HG02588 (cell line): ENCODE results near the gene CDK18.

Source experiments
- ATAC-seq: cut with Tn5 transposase; IDR thresholded peaks from one replicate; pipeline ENCODE4 v1.9.1; 2021; ENCODE audit warnings: mild to moderate bottlenecking, moderate library complexity; ENCODE audit not compliant: unreplicated experiment

The CDK18 gene

DNA sequence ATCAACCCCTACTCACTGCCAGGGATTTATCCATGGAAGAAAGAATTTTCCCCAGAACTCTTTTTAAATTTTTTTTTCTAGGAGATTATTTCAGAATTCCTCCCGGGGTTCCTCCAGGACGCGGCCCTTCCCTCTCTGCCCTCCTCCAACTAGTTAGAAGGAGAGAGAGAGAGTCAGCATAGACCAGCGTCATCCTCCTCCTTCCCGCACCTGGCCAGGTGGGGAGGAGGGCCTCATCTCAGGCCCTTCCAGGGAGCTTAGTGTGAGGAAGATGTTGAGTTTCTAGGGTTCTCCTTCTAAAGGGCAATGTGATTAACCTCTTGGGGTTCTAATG, 63.6 kb downstream of the CDK18 start:
- ATAC-seq = no peak

GRCh38 chr1:205568469-205569361, 64.2 kb downstream of the CDK18 start:
- ATAC-seq = no peak

DNA sequence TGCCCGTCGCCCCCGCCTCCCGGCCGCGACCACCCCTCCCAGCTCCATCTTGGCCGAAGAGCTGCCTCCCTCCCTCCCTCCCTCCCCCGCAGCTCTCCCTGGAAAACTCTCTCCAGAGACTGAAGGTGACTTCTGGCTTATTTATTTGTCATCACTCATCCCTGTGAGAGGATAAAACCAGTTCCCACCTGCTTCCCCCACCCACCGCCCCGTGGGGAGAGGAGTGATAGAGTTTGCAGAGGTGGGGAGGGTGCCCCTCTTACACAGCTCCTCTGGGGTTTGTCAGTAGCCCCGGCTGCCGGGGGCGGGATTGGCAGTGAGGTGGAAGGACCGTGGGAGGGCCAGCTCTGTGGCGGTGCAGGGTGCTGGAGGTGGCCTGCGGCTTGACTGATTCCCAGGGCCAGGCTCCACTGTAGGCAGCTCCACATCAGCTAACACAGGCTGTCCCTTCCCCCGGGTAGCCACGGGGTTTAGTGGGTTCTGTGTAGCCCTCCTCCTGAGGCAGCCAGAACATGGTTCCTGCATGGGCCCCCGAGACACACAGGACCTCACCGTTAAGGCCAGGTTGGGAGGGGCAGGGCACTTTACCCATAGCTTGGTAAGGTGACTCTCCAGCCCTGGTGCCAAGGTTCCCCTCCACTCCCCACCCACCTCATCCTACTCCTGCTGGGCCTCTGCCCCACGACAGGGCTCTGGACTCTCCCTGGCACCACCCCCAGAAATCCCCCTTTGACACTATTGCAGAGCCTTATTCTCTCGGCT, 65.1 kb downstream of the CDK18 start:
- ATAC-seq = no peak

- ATAC-seq = no peak
Observed at GRCh38 chr1:205570173-205570501, 65.7 kb downstream of the CDK18 start.

GRCh38 chr1:205570796-205571537, 66.5 kb downstream of the CDK18 start:
- no peak for ATAC-seq

DNA sequence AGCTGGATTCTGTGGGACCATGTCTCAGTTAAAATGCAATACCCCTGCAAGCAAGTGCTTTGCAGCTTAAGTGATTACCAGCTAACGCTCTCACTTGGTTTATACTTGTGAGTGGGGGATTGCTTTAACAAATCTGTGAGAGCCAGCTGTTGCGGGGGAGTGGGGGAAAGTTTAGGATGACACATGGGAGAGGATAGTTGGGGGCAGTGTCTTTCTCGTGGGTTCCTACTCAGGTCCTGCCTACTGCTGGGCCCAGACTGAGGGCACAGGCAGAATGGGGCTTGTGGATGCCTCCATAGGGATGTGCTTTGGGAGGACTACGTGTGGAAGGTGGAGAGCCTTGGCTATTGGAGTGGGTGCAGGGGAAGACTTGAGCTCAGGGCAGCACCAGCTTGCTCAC, 67.3 kb downstream of the CDK18 start:
- no peak for ATAC-seq

- no peak for ATAC-seq
Observed at GRCh38 chr1:205572421-205572820, 68.0 kb downstream of the CDK18 start.

DNA sequence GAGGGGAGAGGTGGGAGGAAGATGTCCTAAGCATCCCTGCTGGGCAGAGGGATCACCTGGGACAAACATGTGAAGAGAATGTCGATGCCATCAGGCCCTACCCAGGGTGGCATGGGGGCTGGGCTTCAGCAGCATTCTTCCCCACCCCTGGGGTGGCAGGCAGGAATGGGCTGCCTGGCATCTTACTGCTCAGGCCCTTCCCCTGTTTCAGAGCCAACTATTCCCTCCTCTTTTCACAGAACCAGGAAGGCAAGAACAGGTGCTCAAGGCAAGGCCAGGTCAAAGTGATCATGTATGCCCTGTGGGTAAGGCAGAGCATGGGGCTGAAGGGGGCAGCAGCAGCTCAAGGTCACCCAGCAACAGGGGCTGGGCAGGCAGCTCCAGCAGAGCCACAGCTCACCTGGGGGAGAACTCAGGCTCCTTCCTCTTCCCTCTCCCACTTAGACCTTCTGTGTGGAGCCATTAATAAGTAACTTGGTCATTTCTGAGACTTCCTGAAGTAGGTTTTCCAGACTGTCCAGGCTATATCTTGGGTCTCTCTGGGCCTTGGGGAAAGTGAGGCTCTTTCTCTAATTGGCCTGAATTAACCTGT, 70.9 kb downstream of the CDK18 start:
- ATAC-seq = no peak

DNA sequence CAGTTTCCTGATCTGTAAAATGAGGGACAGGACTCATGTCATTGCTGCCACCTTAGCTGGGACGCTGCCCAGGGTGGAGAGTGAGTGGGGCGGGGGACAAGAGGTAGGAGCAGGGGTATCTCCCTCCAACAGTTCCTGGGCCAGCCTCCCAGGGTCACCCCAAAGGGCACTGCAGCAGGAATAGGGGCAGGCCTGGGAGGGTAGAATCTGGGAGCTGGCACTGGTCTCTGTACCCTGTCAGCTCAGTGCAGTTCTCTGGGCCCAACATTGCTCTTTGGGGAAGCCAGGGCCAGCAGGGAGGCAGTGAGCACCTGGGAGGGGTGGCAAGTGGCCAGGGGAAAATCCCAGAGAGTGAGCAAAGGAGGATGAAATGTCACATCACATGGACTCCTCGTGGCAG, 71.5 kb downstream of the CDK18 start:
- no peak for ATAC-seq

GRCh38 chr1:205576805-205577761, 72.6 kb downstream of the CDK18 start:
- ATAC-seq = no peak

- no peak for ATAC-seq
Observed at GRCh38 chr1:205577874-205578658, 73.6 kb downstream of the CDK18 start.

- no peak for ATAC-seq
Observed at GRCh38 chr1:205578780-205579571, 74.5 kb downstream of the CDK18 start.

DNA sequence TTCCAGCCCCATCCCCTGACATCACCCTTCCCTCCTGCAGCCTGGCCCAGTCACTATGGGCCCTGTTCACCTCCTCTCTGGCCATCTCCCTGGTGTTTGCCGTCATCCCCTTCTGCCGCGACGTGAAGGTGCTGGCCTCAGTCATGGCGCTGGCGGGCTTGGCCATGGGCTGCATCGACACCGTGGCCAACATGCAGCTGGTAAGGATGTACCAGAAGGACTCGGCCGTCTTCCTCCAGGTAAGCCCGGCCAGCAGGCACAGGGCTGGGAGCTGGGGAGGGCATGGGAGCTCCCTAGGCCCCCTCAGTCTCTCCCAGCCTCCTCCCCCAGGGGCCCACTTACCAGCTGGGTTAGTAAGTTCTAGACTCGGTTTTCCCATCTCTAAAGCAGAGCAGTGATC, 75.2 kb downstream of the CDK18 start:
- ATAC-seq = no peak

GRCh38 chr1:205580140-205580922, 75.9 kb downstream of the CDK18 start:
- ATAC-seq = no peak

GRCh38 chr1:205580923-205581180, 76.4 kb downstream of the CDK18 start:
- no peak for ATAC-seq

GRCh38 chr1:205581321-205581980, 77.0 kb downstream of the CDK18 start:
- ATAC-seq = no peak

DNA sequence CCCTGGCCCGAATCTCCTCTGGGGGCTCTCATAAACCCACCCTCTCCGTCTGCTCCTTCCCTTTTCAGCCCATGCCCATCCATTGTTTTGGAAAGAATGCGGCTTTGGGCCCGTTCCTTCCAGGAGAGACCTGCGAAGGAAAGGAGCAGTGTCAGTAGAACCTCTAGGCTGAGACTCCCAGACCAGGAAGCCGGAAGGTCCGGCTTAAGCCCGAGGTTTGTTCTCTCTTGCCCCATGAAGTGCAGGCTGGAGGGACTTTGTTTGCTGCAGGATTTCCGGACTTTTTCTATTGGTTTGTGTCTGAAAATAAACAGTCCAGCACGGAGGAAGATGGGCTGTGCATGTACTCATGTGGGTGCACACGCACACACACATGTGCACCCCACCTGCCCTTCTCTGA, 77.6 kb downstream of the CDK18 start:
- ATAC-seq = no peak
